ENCODE measurements around the gene FOXC2. TPM values are rescaled to one million over a fixed set of nuclear protein-coding genes. Genes with fewer than 3 reads are reported as not detected.

Gene FOXC2
- total RNA-seq, 1 donor, result not detected

- TF ChIP-seq CTCF (IDR thresholded peaks at IDR 0.05; ENCODE audit: insufficient read depth, low read depth, low read length), result no peak
- no peak for DNase-seq (ENCODE audit: low read depth)
- H3K4me3 ChIP-seq (ENCODE audit: low read depth, low read length), result no peak overlapping the region
Measured at GRCh38 chr16:86602521-86602920, 35.9 kb downstream of the FOXC2 start.

- H3K4me3 ChIP-seq (ENCODE audit: low read depth, low read length), result no peak overlapping the region
- TF ChIP-seq CTCF (IDR thresholded peaks at IDR 0.05; ENCODE audit: insufficient read depth, low read depth, low read length), result no peak
- DNase-seq (ENCODE audit: low read depth), result no peak
Measured at GRCh38 chr16:86604436-86605193, 38.0 kb downstream of the FOXC2 start.

- TF ChIP-seq CTCF (IDR thresholded peaks at IDR 0.05; ENCODE audit: insufficient read depth, low read depth, low read length), result no peak
- no peak overlapping the region for H3K4me3 ChIP-seq (ENCODE audit: low read depth, low read length)
- no peak for DNase-seq (ENCODE audit: low read depth)
Measured at GRCh38 chr16:86605950-86606349, 39.3 kb downstream of the FOXC2 start.

- peak; percentile 16 for TF ChIP-seq CTCF (IDR thresholded peaks at IDR 0.05; ENCODE audit: insufficient read depth, low read depth, low read length)
- no peak overlapping the region for H3K4me3 ChIP-seq (ENCODE audit: low read depth, low read length)
- DNase-seq (ENCODE audit: low read depth), result peak; percentile 53
Measured at GRCh38 chr16:86608301-86608747, 41.7 kb downstream of the FOXC2 start.

- no peak for TF ChIP-seq CTCF (IDR thresholded peaks at IDR 0.05; ENCODE audit: insufficient read depth, low read depth, low read length)
- peak; percentile 76 for DNase-seq (ENCODE audit: low read depth)
- H3K4me3 ChIP-seq (ENCODE audit: low read depth, low read length), result no peak overlapping the region
Measured at GRCh38 chr16:86609115-86609514, 42.5 kb downstream of the FOXC2 start.

- no peak overlapping the region for H3K4me3 ChIP-seq (ENCODE audit: low read depth, low read length)
- TF ChIP-seq CTCF (IDR thresholded peaks at IDR 0.05; ENCODE audit: insufficient read depth, low read depth, low read length), result no peak
- DNase-seq (ENCODE audit: low read depth), result no peak
Measured at GRCh38 chr16:86609661-86610060, 43.0 kb downstream of the FOXC2 start.
